ENCODE measurements around the gene PTGES3.
"Not testable (repeated sequence)": the region's sequence is repeated elsewhere in the genome, so short reads cannot be mapped to it uniquely, and the experiment has no call there.

- TF ChIP-seq CTCF (IDR thresholded peaks at IDR 0.05 in 4 of 5, conservative IDR thresholded peaks at IDR 0.05 in 1 of 5); POLR2A (IDR thresholded peaks at IDR 0.05): not testable (repeated sequence)
Observed at GRCh38 chr12:56726196-56726675, 38.2 kb upstream of the PTGES3 start.
